ENCODE data around the gene IL12RB2.

The IL12RB2 gene

GRCh38 chr1:67306547-67306946 is 1.1 kb upstream of the IL12RB2 start:
- TF ChIP-seq, protein P1, sequence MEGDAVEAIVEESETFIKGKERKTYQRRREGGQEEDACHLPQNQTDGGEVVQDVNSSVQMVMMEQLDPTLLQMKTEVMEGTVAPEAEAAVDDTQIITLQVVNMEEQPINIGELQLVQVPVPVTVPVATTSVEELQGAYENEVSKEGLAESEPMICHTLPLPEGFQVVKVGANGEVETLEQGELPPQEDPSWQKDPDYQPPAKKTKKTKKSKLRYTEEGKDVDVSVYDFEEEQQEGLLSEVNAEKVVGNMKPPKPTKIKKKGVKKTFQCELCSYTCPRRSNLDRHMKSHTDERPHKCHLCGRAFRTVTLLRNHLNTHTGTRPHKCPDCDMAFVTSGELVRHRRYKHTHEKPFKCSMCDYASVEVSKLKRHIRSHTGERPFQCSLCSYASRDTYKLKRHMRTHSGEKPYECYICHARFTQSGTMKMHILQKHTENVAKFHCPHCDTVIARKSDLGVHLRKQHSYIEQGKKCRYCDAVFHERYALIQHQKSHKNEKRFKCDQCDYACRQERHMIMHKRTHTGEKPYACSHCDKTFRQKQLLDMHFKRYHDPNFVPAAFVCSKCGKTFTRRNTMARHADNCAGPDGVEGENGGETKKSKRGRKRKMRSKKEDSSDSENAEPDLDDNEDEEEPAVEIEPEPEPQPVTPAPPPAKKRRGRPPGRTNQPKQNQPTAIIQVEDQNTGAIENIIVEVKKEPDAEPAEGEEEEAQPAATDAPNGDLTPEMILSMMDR (IDR thresholded peaks at IDR 0.05; ENCODE audit: insufficient read depth, low read length, missing control alignments): no peak
- CTCF ChIA-PET: no interaction called here
- H3K4me3 ChIP-seq (ENCODE audit: low read depth, low read length): no peak overlapping the region
- DNase-seq (ENCODE audit: low read depth, low spot score): no peak
- POLR2A ChIA-PET: no interaction called here

DNA sequence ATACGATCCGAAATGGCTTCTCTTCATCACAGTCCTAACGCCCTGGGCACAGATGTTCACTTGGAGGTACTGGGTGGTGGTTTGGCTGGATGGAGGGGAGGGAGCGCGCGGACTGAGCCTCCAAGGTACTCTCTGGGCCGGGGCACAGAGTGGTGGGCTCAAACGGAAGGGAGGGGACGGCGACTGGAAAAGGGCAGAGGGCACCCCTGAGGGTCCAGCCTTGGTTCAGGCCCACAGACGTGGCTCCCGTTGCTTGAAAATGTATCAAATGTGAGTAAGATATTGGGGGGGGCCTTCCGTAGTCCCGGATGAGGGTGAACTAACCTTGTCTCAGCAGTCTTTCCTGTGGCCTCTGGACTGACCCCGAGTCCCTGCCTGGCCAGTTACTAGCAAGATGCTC is 463 bp downstream of the IL12RB2 start:
- ChIA-PET CTCF (no interaction called here), POLR2A (no interaction called here)
- TF ChIP-seq, protein P1 (IDR thresholded peaks at IDR 0.05; ENCODE audit: insufficient read depth, low read length, missing control alignments): no peak
- DNase-seq (ENCODE audit: low read depth, low spot score): no peak
- H3K4me3 ChIP-seq (ENCODE audit: low read depth, low read length): no peak overlapping the region

DNA sequence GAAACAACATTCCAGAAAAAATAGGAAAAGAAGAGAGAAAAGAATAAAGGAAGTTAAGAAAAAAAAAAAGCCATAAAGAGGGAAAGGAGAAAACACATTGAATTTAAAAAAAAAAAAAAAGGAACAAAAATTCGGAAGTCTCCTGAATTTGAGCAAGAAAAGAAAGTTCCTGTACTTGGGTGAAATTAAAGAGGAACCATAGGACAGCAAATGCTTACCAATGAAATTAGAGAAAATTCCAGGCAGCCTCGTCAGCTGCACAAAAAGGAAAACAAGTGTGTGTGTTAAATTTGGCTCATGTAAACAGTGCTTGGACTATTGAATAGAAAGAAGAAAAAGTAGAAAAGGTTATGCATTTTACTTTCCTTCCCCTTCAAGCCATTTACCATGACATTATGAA is 4.9 kb downstream of the IL12RB2 start:
- ChIA-PET POLR2A (no interaction called here), CTCF (no interaction called here)
- TF ChIP-seq, protein P1 (IDR thresholded peaks at IDR 0.05; ENCODE audit: insufficient read depth, low read length, missing control alignments): no peak
- H3K4me3 ChIP-seq (ENCODE audit: low read depth, low read length): no peak overlapping the region
- no peak for DNase-seq (ENCODE audit: low read depth, low spot score)

- TF ChIP-seq, protein P1 (IDR thresholded peaks at IDR 0.05; ENCODE audit: insufficient read depth, low read length, missing control alignments): no peak
- ChIA-PET CTCF (interaction anchor here (1.3 kb wide), 1 partner anchor 34 kb away, joined by 3 read pairs; no protein-coding TSS in a partner anchor), POLR2A (no interaction called here)
- DNase-seq (ENCODE audit: low read depth, low spot score): no peak
- H3K4me3 ChIP-seq (ENCODE audit: low read depth, low read length): no peak overlapping the region
These were observed 6.4 kb downstream of the IL12RB2 start for GRCh38 chr1:67313934-67314671.

GRCh38 chr1:67314696-67315095 is 7.0 kb downstream of the IL12RB2 start:
- no peak overlapping the region for H3K4me3 ChIP-seq (ENCODE audit: low read depth, low read length)
- POLR2A ChIA-PET: no interaction called here
- DNase-seq (ENCODE audit: low read depth, low spot score): no peak
- CTCF ChIA-PET: interaction anchor here (1.3 kb wide), 1 partner anchor 33 kb away, joined by 3 read pairs; no protein-coding TSS in a partner anchor
- TF ChIP-seq, protein P1 (IDR thresholded peaks at IDR 0.05; ENCODE audit: insufficient read depth, low read length, missing control alignments): no peak

GRCh38 chr1:67316180-67316902 is 8.7 kb downstream of the IL12RB2 start:
- TF ChIP-seq, protein P1 (IDR thresholded peaks at IDR 0.05; ENCODE audit: insufficient read depth, low read length, missing control alignments): no peak
- ChIA-PET POLR2A (no interaction called here), CTCF (no interaction called here)

More at GRCh38 chr1:67316180-67316902, 8.7 kb downstream of the IL12RB2 start:
- H3K4me3 ChIP-seq (ENCODE audit: low read depth, low read length): no peak overlapping the region
- DNase-seq (ENCODE audit: low read depth, low spot score): no peak

Data from AG04449 (cell line).